Activated CD8-positive, alpha-beta T cell treated with anti-CD3 and anti-CD28 coated beads, Interleukin-2, amount 10 ng/mL, durations not matched to agents 7 days and 5 days (primary cell): ENCODE data around the gene ERCC1. TPM values are rescaled to one million over a fixed set of nuclear protein-coding genes. Genes with fewer than 3 reads are reported as not detected.
A peak's percentile ranks its signal among the peaks of the same experiment; 100 is the strongest.
"Not testable (repeated sequence)": the region's sequence is repeated elsewhere in the genome, so short reads cannot be mapped to it uniquely, and the experiment has no call there.

ENCODE experiments used
- ATAC-seq: fragments of 150-1000 bp; cut with Tn5 transposase; one replicate; pipeline ENCODE4 v1.10.0; 2021; ENCODE audit warnings: moderate library complexity
- CTCF ChIA-PET: fragments of 350-600 bp; sonication (Branson Sonifier 250); formaldehyde crosslinking; loops from one replicate; lab custom pipeline; 2021; ENCODE audit warnings: antibody characterized with exemption; lab: Charles Lee
- POLR2A ChIA-PET: fragments of 350-600 bp; sonication (Branson Sonifier 250); formaldehyde crosslinking; loops from one replicate; lab custom pipeline; 2021; ENCODE audit warnings: antibody characterized with exemption; lab: Charles Lee
- DNase-seq: peaks from one replicate; pipeline ENCODE4 v3.0.0-alpha.2; 2020
- H3K27ac Mint-ChIP-seq: one replicate; pipeline ENCODE4 v1.8.0; 2021; ENCODE audit warnings: mild to moderate bottlenecking, mixed read lengths
- H3K27me3 Mint-ChIP-seq: one replicate; pipeline ENCODE4 v1.8.0; 2021; ENCODE audit warnings: low read depth, mixed read lengths
- H3K36me3 Mint-ChIP-seq: one replicate; pipeline ENCODE4 v1.8.0; 2021; ENCODE audit warnings: low read depth, mixed read lengths
- H3K4me1 Mint-ChIP-seq: one replicate; pipeline ENCODE4 v1.8.0; 2021; ENCODE audit warnings: low read depth, mixed read lengths
- H3K4me3 Mint-ChIP-seq: one replicate; pipeline ENCODE4 v1.8.0; 2021; ENCODE audit warnings: mild to moderate bottlenecking, mixed read lengths
- H3K9me3 Mint-ChIP-seq: one replicate; pipeline ENCODE4 v1.8.0; 2022; ENCODE audit warnings: mixed read lengths; ENCODE audit not compliant: insufficient read depth
- total RNA-seq, 2 experiments: library from RNA; stranded (reverse); gene quantifications; one replicate each; pipeline ENCODE4 v1.2.3, GENCODE V29; 2021

Gene ERCC1
- total RNA-seq, 2 experiments from 2014 or later: 57.5 to 64.8 TPM

DNA sequence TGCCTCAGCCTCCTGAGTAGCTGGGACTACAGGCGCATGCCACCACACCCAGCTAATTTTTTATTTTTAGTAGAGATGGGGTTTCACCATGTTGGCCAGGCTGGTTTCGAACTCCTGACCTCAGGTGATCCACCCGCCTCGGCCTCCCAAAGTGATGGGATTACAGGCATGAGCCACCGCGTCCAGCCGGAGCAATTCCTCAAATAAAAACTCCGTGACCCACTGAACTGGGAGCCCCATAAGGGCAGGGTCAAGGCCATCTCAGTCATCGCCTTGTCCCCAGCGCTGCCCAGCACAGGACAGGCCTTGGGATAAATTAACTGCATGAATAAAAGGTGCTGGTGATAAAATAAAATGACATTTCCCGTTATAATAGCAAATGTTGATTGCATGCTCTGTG lies 6.2 kb upstream of the ERCC1 start:
- DNase-seq, H3K27ac Mint-ChIP-seq, ATAC-seq, POLR2A ChIA-PET, H3K4me3 Mint-ChIP-seq, H3K36me3 Mint-ChIP-seq, H3K9me3 Mint-ChIP-seq, H3K27me3 Mint-ChIP-seq: not testable (repeated sequence)
- peaks cover 20% of the 10 kb centered on the region for H3K4me1 Mint-ChIP-seq
- CTCF ChIA-PET: interaction anchor here (0.8 to 5.3 kb wide), 5 partner anchors 9 to 66 kb away, joined by 3 to 36 read pairs (median 3); partner anchors contain the start of gene PPP1R13L

DNA sequence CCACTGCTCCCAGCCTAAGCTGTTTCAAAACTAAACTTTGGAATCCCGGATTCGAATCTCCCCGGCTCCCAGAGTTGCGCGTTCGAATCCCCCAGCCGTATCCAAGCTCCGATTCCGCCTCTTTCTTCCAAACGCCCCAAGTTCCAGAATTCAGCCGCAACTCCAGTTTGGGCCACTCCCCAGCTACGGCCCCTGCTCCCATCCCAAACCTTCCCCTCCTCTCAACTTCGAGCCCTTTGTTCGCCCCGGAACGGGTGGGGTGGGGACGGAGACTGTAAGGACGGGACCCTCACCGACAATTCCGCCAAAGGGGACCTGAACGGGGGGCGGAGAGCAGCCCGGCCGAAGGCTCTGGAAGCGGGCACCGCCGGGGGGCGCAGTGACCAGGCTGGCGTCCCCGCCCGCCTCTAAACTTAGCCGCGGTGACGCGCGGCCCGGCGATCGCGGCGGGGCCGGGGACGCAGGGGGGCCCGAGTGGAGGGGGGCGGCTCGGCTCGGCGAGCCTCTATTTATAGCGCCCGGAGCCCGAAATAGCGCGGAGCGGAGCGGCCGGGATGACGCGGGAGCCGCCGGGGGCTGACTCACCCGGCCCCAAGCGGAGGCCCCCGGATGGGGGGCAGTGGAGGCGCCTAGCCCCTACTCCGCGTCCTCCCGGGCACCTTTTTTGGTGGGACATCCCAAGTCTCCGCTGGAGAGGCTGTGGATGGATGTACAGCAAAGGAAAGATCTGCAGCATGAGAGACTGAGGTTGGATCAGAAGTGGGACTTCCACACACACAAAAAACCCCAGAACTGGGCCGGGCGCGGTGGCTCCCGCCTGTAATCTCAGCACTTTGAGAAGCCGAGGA lies 4.9 kb upstream of the ERCC1 start:
- H3K4me3 Mint-ChIP-seq: peak overlapping the region; percentile 65
- DNase-seq: no peak
- H3K27ac Mint-ChIP-seq: no peak overlapping the region
- POLR2A ChIA-PET: interaction anchor here (1.1 kb wide), 1 partner anchor 50 kb away, joined by 7 read pairs; no protein-coding TSS in a partner anchor
- peaks cover 31% of the 10 kb centered on the region for H3K4me1 Mint-ChIP-seq
- no peaks in the 10 kb centered on the region for H3K9me3 Mint-ChIP-seq
- CTCF ChIA-PET: interaction anchor here (0.8 to 6.1 kb wide), 8 partner anchors 9 to 87 kb away, joined by 3 to 67 read pairs (median 4); no protein-coding TSS in a partner anchor
- peaks cover 9% of the 10 kb centered on the region for H3K27me3 Mint-ChIP-seq
- H3K36me3 Mint-ChIP-seq: no peaks in the 10 kb centered on the region
- peak; percentile 12 for ATAC-seq

DNA sequence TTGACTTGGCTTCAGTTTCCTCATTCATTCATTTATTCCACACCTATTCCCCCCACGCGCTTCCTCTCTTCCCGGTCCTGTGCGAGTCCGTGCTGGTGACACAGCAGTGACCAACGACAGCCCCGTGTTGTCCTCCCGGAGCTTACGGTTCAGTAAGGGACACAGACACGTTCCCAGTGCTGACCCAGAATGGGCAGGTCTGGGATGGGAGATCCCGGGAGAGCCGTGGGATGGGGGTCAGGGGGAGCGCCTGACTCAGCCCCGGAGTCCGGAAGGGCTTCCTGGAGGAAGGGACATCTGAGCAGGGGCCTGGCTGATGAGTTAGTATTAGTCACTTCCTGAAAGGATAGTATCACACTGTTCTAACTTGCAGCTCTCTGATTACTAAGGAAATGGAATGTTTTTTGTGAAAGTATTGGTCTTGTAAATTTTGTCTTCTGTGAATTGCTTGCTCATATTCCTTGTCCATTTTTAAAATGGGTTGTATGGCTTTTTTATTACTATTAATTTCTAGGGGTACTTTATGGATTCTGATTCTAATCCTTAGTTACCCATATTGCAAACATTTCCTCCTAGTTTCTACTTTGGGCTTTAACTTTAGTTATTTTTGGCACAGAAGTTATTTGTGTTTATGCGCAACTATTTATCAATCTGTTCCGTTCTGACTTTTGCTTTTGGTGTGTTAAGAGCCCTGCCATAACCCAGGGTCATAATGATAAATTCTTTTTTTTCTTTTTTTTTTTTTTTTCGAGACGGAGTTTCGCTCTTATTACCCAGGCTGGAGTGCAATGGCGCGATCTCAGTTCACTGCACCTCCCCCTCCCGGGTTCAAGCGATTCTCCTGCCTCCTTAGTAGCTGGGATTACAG lies 708 bp upstream of the ERCC1 start:
- ChIA-PET CTCF (interaction anchor here (1.1 to 6.1 kb wide), 7 partner anchors 15 to 218 kb away, joined by 3 to 67 read pairs (median 4); partner anchors contain the start of gene PPP1R13L), POLR2A (interaction anchor here (1.0 kb wide), 1 partner anchor 15 kb away, joined by 4 read pairs; no protein-coding TSS in a partner anchor)
- Mint-ChIP-seq H3K4me3 (peak overlapping the region; percentile 84), H3K4me1 (peaks cover 66% of the 10 kb centered on the region), H3K27me3 (peaks cover 9% of the 10 kb centered on the region), H3K9me3 (no peaks in the 10 kb centered on the region), H3K36me3 (peaks cover 15% of the 10 kb centered on the region), H3K27ac (peak overlapping the region; percentile 87)
- DNase-seq (peak; percentile 56), ATAC-seq (peak; percentile 29)

DNA sequence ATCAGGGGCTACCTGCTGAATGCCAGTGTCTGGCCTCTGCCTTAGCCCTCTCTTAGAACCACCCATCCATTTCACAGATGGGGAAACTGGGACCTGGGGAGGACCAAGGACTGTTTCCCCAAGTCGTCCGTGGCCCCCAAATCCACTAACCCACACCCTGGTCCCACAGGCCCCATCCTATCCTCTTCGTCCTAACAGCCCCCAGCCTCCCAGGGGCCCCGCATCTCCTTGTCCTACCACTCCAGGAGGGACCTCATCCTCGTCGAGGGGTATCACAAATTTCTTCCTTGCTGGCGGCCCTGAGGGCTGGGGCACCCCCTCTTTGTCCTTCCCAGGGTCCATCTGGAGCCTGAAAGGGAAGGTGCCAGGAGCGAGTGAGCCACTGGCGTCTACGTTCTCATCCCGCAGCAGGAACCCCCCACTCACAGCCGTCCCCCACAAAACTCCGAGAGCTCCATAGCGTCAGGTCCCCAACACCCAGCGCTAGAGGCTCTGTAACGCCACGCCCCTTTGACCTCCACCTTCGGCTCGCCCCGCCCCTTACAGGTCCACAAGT lies 606 bp downstream of the ERCC1 start:
- Mint-ChIP-seq H3K4me1 (peaks cover 74% of the 10 kb centered on the region), H3K36me3 (peaks cover 21% of the 10 kb centered on the region), H3K4me3 (peak overlapping the region; percentile 84), H3K27ac (peak overlapping the region; percentile 87), H3K9me3 (no peaks in the 10 kb centered on the region), H3K27me3 (no peaks in the 10 kb centered on the region)
- no peak for ATAC-seq
- CTCF ChIA-PET: interaction anchor here (0.6 to 6.1 kb wide), 4 partner anchors 16 to 63 kb away, joined by 3 to 67 read pairs (median 12); partner anchors contain the start of gene PPP1R13L
- DNase-seq: no peak
- POLR2A ChIA-PET: no interaction called here

DNA sequence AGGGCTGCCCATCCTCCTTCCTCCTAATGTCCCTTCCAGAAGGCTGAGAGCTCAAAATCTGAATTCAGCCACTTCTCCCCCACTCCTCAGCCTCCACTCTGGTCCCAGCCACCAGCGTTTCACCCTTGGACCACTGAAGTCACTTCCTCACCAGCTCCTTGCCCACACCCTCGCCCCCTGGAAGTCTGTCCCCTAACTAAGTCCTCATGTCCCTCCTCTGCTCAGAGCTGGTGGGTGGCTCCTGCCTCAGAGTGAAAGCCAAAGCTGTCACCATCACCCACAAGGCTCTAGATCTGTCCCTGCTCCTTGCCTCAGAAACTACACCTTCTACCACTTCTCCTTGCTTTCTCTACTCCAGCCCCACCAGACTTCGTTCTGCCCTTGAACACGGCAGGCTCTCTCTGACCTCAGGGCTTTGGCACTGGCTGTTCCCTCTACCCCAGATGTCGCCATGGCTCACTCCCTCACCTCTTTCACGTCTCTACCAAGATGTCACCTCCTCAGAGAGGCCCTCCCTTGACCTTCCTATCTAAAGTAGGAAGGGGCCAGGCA lies 1.7 kb downstream of the ERCC1 start:
- peak overlapping the region; percentile 6 for H3K4me3 Mint-ChIP-seq
- H3K27ac Mint-ChIP-seq: peak overlapping the region; percentile 74
- POLR2A ChIA-PET: no interaction called here
- H3K36me3 Mint-ChIP-seq: peaks cover 26% of the 10 kb centered on the region
- peaks cover 67% of the 10 kb centered on the region for H3K4me1 Mint-ChIP-seq
- H3K9me3 Mint-ChIP-seq: no peaks in the 10 kb centered on the region
- CTCF ChIA-PET: interaction anchor here (1.0 to 1.2 kb wide), 3 partner anchors 18 to 64 kb away, joined by 4 to 7 read pairs (median 4); no protein-coding TSS in a partner anchor
- ATAC-seq (no peak), DNase-seq (no peak)
- no peaks in the 10 kb centered on the region for H3K27me3 Mint-ChIP-seq

DNA sequence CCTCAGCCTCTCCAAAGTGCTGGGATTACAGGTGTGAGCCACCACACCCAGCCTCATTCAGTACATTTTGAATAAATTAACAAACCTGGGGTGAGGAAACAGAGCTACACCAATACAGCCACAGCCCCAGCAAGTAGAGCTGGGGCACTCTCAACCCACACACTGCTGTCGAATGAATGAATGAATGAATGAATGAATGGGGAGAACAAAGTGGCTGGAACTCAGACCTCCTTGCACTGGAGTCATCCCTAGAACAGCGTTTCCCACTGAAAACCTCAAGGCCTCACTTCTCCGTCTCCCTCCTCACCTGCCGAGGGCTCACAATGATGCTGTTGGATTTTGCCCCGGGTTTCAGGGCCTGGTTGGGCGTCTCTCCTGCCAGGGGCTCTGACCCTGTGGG lies 2.8 kb downstream of the ERCC1 start:
- DNase-seq (no peak), ATAC-seq (no peak)
- Mint-ChIP-seq H3K27ac (peak overlapping the region; percentile 84), H3K36me3 (peaks cover 33% of the 10 kb centered on the region), H3K4me1 (peaks cover 65% of the 10 kb centered on the region), H3K9me3 (no peaks in the 10 kb centered on the region), H3K4me3 (peak overlapping the region; percentile 22), H3K27me3 (no peaks in the 10 kb centered on the region)
- ChIA-PET CTCF (interaction anchor here (1.0 kb wide), 1 partner anchor 58 kb away, joined by 4 read pairs; no protein-coding TSS in a partner anchor), POLR2A (no interaction called here)

DNA sequence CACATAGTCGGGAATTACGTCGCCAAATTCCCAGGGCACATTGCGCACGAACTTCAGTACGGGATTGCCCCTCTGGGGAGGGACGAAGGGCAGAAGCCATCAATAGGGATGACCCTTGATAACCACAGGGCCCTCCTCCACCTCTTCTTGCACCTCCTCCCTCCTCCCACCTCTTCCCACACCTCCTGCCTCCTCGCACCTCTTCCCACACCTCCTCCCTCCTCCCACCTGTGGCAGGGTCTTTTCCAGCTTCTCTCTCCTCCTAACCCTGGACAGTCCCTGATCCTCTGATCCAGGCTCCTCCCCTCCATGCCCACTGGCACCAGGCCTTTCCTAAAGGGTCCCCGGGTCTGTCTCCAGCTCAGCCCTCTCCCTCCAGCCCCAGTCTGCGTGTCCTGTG lies 3.4 kb downstream of the ERCC1 start:
- POLR2A ChIA-PET: no interaction called here
- ATAC-seq (no peak), DNase-seq (no peak)
- H3K4me3 Mint-ChIP-seq: peak overlapping the region; percentile 22
- no peaks in the 10 kb centered on the region for H3K9me3 Mint-ChIP-seq
- H3K27ac Mint-ChIP-seq: peak overlapping the region; percentile 84
- peaks cover 37% of the 10 kb centered on the region for H3K36me3 Mint-ChIP-seq
- CTCF ChIA-PET: interaction anchor here (1.0 to 1.7 kb wide), 2 partner anchors 18 to 58 kb away, joined by 4 to 6 read pairs; no protein-coding TSS in a partner anchor
- peaks cover 61% of the 10 kb centered on the region for H3K4me1 Mint-ChIP-seq
- no peaks in the 10 kb centered on the region for H3K27me3 Mint-ChIP-seq

DNA sequence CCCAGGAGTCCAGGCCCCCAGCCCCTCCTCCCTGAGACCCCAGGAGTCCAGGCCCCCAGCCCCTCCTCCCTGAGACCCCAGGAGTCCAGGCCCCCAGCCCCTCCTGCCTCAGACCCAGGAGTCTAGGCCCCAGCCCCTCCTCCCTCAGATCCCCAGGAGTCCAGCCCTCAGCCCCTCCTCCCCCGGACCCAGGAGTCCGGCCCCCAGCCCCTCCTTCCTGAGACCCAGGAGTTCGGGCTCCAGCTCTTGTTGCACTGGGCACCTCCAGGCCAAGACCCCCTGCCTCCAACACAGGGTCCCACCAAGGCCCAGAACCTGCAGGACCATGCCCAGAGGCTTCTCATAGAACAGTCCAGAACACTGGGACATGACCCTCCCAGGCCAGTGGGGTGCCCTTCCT lies 3.8 kb downstream of the ERCC1 start:
- ATAC-seq (no peak), DNase-seq (no peak)
- peak overlapping the region; percentile 88 for H3K27ac Mint-ChIP-seq
- no peaks in the 10 kb centered on the region for H3K27me3 Mint-ChIP-seq
- H3K4me1 Mint-ChIP-seq: peaks cover 61% of the 10 kb centered on the region
- H3K9me3 Mint-ChIP-seq: no peaks in the 10 kb centered on the region
- ChIA-PET POLR2A (no interaction called here), CTCF (interaction anchor here (1.7 kb wide), 1 partner anchor 17 kb away, joined by 6 read pairs; no protein-coding TSS in a partner anchor)
- H3K36me3 Mint-ChIP-seq: peaks cover 37% of the 10 kb centered on the region
- H3K4me3 Mint-ChIP-seq: no peak overlapping the region

DNA sequence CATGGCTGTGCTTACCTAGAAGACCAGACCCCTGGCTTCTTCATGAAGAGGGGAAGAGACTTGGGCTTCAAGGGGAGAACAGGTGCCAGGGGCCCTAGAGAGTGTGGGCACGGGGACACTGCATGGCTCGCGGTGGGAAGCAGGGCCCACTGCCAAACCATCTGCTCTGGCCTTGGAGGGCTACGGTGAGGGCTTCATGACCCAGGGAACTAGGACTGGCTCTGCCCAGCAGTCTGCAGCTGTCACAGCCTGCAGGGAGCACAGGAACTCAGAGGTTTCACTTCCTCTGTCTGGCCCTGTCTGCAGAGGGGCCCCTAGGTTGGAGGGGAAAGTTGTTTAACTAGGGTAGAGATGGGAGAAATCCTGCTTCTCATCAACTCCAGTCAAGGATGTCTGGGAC lies 4.3 kb downstream of the ERCC1 start:
- DNase-seq (peak; percentile 56), ATAC-seq (peak; percentile 48)
- H3K4me3 Mint-ChIP-seq: peak overlapping the region; percentile 62
- ChIA-PET CTCF (interaction anchor here (1.7 to 2.6 kb wide), 2 partner anchors 17 to 20 kb away, joined by 6 to 7 read pairs; no protein-coding TSS in a partner anchor), POLR2A (interaction anchor here (1.1 kb wide), 1 partner anchor 14 kb away, joined by 3 read pairs; no protein-coding TSS in a partner anchor)
- H3K9me3 Mint-ChIP-seq: no peaks in the 10 kb centered on the region
- H3K27ac Mint-ChIP-seq: peak overlapping the region; percentile 88
- H3K4me1 Mint-ChIP-seq: peaks cover 57% of the 10 kb centered on the region
- H3K27me3 Mint-ChIP-seq: no peaks in the 10 kb centered on the region
- H3K36me3 Mint-ChIP-seq: peaks cover 41% of the 10 kb centered on the region

DNA sequence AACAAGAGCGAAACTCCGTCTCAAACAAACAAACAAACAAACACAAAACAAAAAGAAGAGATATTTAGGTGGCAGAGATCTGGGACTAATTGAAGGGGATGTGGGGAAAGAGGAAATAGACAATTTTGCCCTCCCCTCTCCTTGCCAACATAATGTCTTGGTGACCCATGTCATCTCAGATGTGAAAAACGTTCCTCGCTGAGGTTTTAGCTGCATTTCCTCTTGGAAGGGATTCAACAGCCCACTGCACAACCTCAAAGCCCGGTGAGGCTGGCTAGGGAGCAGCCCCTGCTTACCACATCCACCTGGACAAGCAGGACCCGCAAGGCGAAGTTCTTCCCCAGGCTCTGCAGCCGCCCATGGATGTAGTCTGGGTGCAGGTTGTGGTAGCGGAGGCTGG lies 4.9 kb downstream of the ERCC1 start:
- POLR2A ChIA-PET: interaction anchor here (1.1 kb wide), 1 partner anchor 13 kb away, joined by 3 read pairs; no protein-coding TSS in a partner anchor
- Mint-ChIP-seq H3K9me3 (no peaks in the 10 kb centered on the region), H3K4me3 (peak overlapping the region; percentile 62), H3K4me1 (peaks cover 52% of the 10 kb centered on the region), H3K27ac (peak overlapping the region; percentile 88), H3K27me3 (no peaks in the 10 kb centered on the region), H3K36me3 (peaks cover 47% of the 10 kb centered on the region)
- DNase-seq (no peak), ATAC-seq (no peak)
- CTCF ChIA-PET: interaction anchor here (1.7 to 2.6 kb wide), 2 partner anchors 16 to 20 kb away, joined by 6 to 7 read pairs; no protein-coding TSS in a partner anchor
